Kidney (tissue), 14 donors: ENCODE results near the gene BTBD9. TPM values are rescaled to one million over a fixed set of nuclear protein-coding genes. Genes with fewer than 3 reads are reported as not detected.

Experiments used
- DNase-seq, 5 donors: peaks; one replicate each; pipeline ENCODE4 v3.0.0-alpha.2; 2013 to 2020
- FAIRE-seq: peaks from 2 replicates; lab custom pipeline; 2012; peaks lifted over from hg19 to GRCh38; lab: Jason Lieb, UNC
- H3K27ac ChIP-seq, 2 donors: one replicate each; pipeline ENCODE4 v1.7.0; 2013; ENCODE audit warnings: low read depth in 2 of 2, low read length in 2 of 2, inconsistent platforms in 1 of 2
- H3K27me3 ChIP-seq: one replicate; pipeline ENCODE4 v1.7.1; 2013; ENCODE audit warnings: low read length, inconsistent platforms; ENCODE audit not compliant: control insufficient read depth, insufficient read depth
- H3K36me3 ChIP-seq, 3 donors: one replicate each; pipeline versions ENCODE4 v1.7.0 to v1.7.1; 2013; ENCODE audit warnings: low read length in 3 of 3, control low read depth in 1 of 3, inconsistent platforms in 1 of 3; ENCODE audit not compliant: insufficient read depth in 3 of 3, control insufficient read depth in 2 of 3
- H3K4me1 ChIP-seq, 3 donors: one replicate each; pipeline versions ENCODE4 v1.7.0 to v1.7.1; 2013; ENCODE audit warnings: low read length in 3 of 3, inconsistent platforms in 1 of 3, low read depth in 1 of 3; ENCODE audit not compliant: control insufficient read depth in 2 of 3, insufficient read depth in 2 of 3
- H3K4me3 ChIP-seq, 3 donors: one replicate each; pipeline versions ENCODE4 v1.7.0 to v1.8.1; 2013; ENCODE audit warnings: low read length in 3 of 3, control low read depth in 1 of 3, inconsistent platforms in 1 of 3
- H3K9ac ChIP-seq, 3 donors: one replicate each; pipeline versions ENCODE4 v1.7.0 to v1.7.1; 2013; ENCODE audit warnings: low read length in 3 of 3, control low read depth in 1 of 3, inconsistent platforms in 1 of 3
- H3K9me3 ChIP-seq, 3 donors: one replicate each; pipeline versions ENCODE4 v1.7.0 to v1.7.1; 2013; ENCODE audit warnings: low read length in 3 of 3, control low read depth in 1 of 3, inconsistent platforms in 1 of 3; ENCODE audit not compliant: control insufficient read depth in 2 of 3, insufficient read depth in 1 of 3
- intact Hi-C: fragments of 100-400 bp; cut with DNase I; formaldehyde crosslinking; loops from one replicate; pipeline ENCODE4 v1.11.1; 2022
- polyA plus RNA-seq: library from polyadenylated mRNA; stranded (reverse); fragments of 350-450 nt; fragmentation: Illumina TruSeq; extraction: RNeasy Lipid Tissue Mini Kit (QIAGEN cat#74804); gene quantifications from one replicate; pipeline ENCODE4 v1.2.3, GENCODE V29; 2014; ENCODE audit warnings: low read depth, low replicate concordance; ENCODE audit not compliant: insufficient read depth
- total RNA-seq: library from RNA; stranded (reverse); fragmentation: NEBNext Ultra II Directional; extraction: Animal tissue kit (Norgen Biotek cat#: 25700); gene quantifications from one replicate; pipeline ENCODE4 v1.2.1, GENCODE V29; 2021
- TF ChIP-seq, protein P1 (sequence below): IDR thresholded peaks from 3 replicates; pipeline ENCODE4 v1.5.1; 2012; ENCODE audit warnings: mild to moderate bottlenecking, moderate library complexity, borderline replicate concordance; ENCODE audit not compliant: insufficient read depth; ENCODE audit errors: extremely low read depth
- donor health status: control.
- donor health status: control.
- donor health status: control.
- donor health status: control.
- donor health status: control.
- donor health status: DM: yes; HTN: yes; CAD: no.
- donor health status: Normal renal cell carcinoma (clear cell type).

The BTBD9 gene
- total and polyA plus RNA-seq, 2 donors from 2014 or later, result 4.2 to 29.9 TPM

GRCh38 chr6:38193481-38194281 lies 446.0 kb downstream of the BTBD9 start:
- Histone ChIP-seq H3K27me3 (no peaks in the 10 kb centered on the region), H3K4me1 (no peaks in the 10 kb centered on the region), H3K36me3 (no peaks in the 10 kb centered on the region), H3K4me3 (no peak overlapping the region), H3K9me3 (no peaks in the 10 kb centered on the region), H3K9ac (no peak overlapping the region), H3K27ac (no peak overlapping the region)
- FAIRE-seq, result no peak
- peak in 1 of 5 donors; percentile 40 for DNase-seq
- intact Hi-C loops, result no loop called here
- TF ChIP-seq, protein P1, sequence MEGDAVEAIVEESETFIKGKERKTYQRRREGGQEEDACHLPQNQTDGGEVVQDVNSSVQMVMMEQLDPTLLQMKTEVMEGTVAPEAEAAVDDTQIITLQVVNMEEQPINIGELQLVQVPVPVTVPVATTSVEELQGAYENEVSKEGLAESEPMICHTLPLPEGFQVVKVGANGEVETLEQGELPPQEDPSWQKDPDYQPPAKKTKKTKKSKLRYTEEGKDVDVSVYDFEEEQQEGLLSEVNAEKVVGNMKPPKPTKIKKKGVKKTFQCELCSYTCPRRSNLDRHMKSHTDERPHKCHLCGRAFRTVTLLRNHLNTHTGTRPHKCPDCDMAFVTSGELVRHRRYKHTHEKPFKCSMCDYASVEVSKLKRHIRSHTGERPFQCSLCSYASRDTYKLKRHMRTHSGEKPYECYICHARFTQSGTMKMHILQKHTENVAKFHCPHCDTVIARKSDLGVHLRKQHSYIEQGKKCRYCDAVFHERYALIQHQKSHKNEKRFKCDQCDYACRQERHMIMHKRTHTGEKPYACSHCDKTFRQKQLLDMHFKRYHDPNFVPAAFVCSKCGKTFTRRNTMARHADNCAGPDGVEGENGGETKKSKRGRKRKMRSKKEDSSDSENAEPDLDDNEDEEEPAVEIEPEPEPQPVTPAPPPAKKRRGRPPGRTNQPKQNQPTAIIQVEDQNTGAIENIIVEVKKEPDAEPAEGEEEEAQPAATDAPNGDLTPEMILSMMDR, result no peak

- Histone ChIP-seq H3K27me3 (no peaks in the 10 kb centered on the region), H3K4me3 (no peak overlapping the region), H3K9me3 (no peaks in the 10 kb centered on the region), H3K4me1 (no peaks in the 10 kb centered on the region), H3K36me3 (no peaks in the 10 kb centered on the region), H3K9ac (no peak overlapping the region), H3K27ac (no peak overlapping the region)
- intact Hi-C loops, result no loop called here
- TF ChIP-seq, protein P1, result no peak
- FAIRE-seq (no peak), DNase-seq (no peak)
These were observed 446.7 kb downstream of the BTBD9 start for GRCh38 chr6:38193051-38193450.

GRCh38 chr6:38192487-38192886 lies 447.2 kb downstream of the BTBD9 start:
- no peak overlapping the region for H3K9ac ChIP-seq
- H3K4me1 ChIP-seq, result no peaks in the 10 kb centered on the region
- no peaks in the 10 kb centered on the region for H3K36me3 ChIP-seq
- DNase-seq (peak in 1 of 5 donors; percentile 30), FAIRE-seq (no peak)
- H3K27ac ChIP-seq, result no peak overlapping the region
- no peaks in the 10 kb centered on the region for H3K9me3 ChIP-seq
- no peak overlapping the region for H3K4me3 ChIP-seq
- TF ChIP-seq, protein P1, result no peak
- H3K27me3 ChIP-seq, result no peaks in the 10 kb centered on the region
- intact Hi-C loops, result no loop called here
